ENCODE data around the gene NLGN4X.

DNA sequence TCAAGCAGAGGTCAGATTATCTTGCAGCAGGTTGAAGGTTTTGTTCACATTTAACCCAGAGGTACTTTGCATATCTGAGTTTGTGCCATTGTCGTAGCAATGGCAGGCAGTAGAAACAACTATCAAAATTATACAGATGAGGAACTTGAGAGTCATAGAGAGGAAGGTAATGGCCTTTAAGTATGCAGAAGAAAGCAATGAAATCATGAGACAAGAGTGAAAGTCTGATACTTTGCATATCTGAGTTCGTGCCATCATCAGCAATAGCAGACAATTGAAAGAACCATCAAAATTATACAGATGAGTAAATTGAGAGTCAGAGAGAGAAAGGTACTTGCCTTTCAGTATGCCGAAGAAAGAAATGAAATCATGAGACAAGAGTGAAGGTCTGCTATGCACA, 154.1 kb downstream of the NLGN4X start:
- TF ChIP-seq, protein P1, sequence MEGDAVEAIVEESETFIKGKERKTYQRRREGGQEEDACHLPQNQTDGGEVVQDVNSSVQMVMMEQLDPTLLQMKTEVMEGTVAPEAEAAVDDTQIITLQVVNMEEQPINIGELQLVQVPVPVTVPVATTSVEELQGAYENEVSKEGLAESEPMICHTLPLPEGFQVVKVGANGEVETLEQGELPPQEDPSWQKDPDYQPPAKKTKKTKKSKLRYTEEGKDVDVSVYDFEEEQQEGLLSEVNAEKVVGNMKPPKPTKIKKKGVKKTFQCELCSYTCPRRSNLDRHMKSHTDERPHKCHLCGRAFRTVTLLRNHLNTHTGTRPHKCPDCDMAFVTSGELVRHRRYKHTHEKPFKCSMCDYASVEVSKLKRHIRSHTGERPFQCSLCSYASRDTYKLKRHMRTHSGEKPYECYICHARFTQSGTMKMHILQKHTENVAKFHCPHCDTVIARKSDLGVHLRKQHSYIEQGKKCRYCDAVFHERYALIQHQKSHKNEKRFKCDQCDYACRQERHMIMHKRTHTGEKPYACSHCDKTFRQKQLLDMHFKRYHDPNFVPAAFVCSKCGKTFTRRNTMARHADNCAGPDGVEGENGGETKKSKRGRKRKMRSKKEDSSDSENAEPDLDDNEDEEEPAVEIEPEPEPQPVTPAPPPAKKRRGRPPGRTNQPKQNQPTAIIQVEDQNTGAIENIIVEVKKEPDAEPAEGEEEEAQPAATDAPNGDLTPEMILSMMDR (IDR thresholded peaks at IDR 0.05; ENCODE audit: insufficient read depth, low read length), result no peak
- TF ChIP-seq SPI1 (IDR thresholded peaks at IDR 0.05; ENCODE audit: borderline replicate concordance, low read depth), result no peak
